Measurements from ENCODE around the gene FAM3A. TPM values are rescaled to one million over a fixed set of nuclear protein-coding genes. Genes with fewer than 3 reads are reported as not detected.
A peak's percentile ranks its signal among the peaks of the same experiment; 100 is the strongest.

Gene FAM3A
- total and polyA plus RNA-seq, 9 of the 15 experiments (the other 6 are each of a cell fraction or from before 2014, with no cell fraction given): 0.75 to 70.6 (median 27.0) TPM

- TF ChIP-seq, protein P1, sequence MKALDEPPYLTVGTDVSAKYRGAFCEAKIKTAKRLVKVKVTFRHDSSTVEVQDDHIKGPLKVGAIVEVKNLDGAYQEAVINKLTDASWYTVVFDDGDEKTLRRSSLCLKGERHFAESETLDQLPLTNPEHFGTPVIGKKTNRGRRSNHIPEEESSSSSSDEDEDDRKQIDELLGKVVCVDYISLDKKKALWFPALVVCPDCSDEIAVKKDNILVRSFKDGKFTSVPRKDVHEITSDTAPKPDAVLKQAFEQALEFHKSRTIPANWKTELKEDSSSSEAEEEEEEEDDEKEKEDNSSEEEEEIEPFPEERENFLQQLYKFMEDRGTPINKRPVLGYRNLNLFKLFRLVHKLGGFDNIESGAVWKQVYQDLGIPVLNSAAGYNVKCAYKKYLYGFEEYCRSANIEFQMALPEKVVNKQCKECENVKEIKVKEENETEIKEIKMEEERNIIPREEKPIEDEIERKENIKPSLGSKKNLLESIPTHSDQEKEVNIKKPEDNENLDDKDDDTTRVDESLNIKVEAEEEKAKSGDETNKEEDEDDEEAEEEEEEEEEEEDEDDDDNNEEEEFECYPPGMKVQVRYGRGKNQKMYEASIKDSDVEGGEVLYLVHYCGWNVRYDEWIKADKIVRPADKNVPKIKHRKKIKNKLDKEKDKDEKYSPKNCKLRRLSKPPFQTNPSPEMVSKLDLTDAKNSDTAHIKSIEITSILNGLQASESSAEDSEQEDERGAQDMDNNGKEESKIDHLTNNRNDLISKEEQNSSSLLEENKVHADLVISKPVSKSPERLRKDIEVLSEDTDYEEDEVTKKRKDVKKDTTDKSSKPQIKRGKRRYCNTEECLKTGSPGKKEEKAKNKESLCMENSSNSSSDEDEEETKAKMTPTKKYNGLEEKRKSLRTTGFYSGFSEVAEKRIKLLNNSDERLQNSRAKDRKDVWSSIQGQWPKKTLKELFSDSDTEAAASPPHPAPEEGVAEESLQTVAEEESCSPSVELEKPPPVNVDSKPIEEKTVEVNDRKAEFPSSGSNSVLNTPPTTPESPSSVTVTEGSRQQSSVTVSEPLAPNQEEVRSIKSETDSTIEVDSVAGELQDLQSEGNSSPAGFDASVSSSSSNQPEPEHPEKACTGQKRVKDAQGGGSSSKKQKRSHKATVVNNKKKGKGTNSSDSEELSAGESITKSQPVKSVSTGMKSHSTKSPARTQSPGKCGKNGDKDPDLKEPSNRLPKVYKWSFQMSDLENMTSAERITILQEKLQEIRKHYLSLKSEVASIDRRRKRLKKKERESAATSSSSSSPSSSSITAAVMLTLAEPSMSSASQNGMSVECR (CRISPR knock-in tag; IDR thresholded peaks at IDR 0.05): peak; percentile 76; the same call in 1 of the 2 replicates
- TF ChIP-seq, protein P2, sequence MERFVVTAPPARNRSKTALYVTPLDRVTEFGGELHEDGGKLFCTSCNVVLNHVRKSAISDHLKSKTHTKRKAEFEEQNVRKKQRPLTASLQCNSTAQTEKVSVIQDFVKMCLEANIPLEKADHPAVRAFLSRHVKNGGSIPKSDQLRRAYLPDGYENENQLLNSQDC (CRISPR knock-in tag; IDR thresholded peaks at IDR 0.05): no peak
- TF ChIP-seq LCOR (CRISPR knock-in tag; IDR thresholded peaks at IDR 0.05): peak; percentile 84
- TF ChIP-seq NCOA6 (IDR thresholded peaks at IDR 0.05): 0 out of 2 replicates have a peak, but pooled peaks have one; percentile 36
- no peak for TF ChIP-seq BRF1 (IDR thresholded peaks at IDR 0.05; ENCODE audit: borderline replicate concordance, extremely low read depth, insufficient read length)
- TF ChIP-seq SAFB (IDR thresholded peaks at IDR 0.05; ENCODE audit: borderline replicate concordance, low read depth, low read length): peak; percentile 41; the same call in 1 of the 2 replicates
- TF ChIP-seq TRIM24 (IDR thresholded peaks at IDR 0.05): no peak
- TF ChIP-seq, protein P3, sequence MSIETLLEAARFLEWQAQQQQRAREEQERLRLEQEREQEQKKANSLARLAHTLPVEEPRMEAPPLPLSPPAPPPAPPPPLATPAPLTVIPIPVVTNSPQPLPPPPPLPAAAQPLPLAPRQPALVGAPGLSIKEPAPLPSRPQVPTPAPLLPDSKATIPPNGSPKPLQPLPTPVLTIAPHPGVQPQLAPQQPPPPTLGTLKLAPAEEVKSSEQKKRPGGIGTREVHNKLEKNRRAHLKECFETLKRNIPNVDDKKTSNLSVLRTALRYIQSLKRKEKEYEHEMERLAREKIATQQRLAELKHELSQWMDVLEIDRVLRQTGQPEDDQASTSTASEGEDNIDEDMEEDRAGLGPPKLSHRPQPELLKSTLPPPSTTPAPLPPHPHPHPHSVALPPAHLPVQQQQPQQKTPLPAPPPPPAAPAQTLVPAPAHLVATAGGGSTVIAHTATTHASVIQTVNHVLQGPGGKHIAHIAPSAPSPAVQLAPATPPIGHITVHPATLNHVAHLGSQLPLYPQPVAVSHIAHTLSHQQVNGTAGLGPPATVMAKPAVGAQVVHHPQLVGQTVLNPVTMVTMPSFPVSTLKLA (conservative IDR thresholded peaks at IDR 0.05): peak; percentile 97 to 98
- TF ChIP-seq RNF2 (IDR thresholded peaks at IDR 0.05): peak; percentile 87
- TF ChIP-seq NFIC (IDR thresholded peaks at IDR 0.05): peak; percentile 49; the same call in 1 of the 2 replicates
- TF ChIP-seq, protein P4, sequence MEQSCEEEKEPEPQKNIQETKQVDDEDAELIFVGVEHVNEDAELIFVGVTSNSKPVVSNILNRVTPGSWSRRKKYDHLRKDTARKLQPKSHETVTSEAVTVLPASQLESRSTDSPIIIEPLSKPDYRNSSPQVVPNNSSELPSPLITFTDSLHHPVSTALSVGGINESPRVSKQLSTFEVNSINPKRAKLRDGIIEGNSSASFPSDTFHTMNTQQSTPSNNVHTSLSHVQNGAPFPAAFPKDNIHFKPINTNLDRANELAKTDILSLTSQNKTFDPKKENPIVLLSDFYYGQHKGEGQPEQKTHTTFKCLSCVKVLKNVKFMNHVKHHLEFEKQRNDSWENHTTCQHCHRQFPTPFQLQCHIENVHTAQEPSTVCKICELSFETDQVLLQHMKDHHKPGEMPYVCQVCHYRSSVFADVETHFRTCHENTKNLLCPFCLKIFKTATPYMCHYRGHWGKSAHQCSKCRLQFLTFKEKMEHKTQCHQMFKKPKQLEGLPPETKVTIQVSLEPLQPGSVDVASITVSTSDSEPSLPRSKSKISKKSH (CRISPR knock-in tag; IDR thresholded peaks at IDR 0.05): no peak
- 0 out of 2 replicates have a peak, but pooled peaks have one; percentile 22 for TF ChIP-seq HSF4 (CRISPR knock-in tag; IDR thresholded peaks at IDR 0.05; ENCODE audit: borderline replicate concordance)
- peak; percentile 84 for TF ChIP-seq HMGN3 (IDR thresholded peaks at IDR 0.05; ENCODE audit: borderline replicate concordance, extremely low read depth, insufficient read length, low read depth, low read length)
- TF ChIP-seq MAZ (CRISPR knock-in tag; conservative IDR thresholded peaks at IDR 0.05 in 1 of 2, IDR thresholded peaks at IDR 0.05 in 1 of 2): peak; percentile 22 to 80; a peak in 2 of 4 replicates
Measured at GRCh38 chrX:154478728-154479622, 37.1 kb downstream of the FAM3A start, which contains the start of gene LAGE3 (continued).
